ENCODE results near the gene GATA2.

DNA sequence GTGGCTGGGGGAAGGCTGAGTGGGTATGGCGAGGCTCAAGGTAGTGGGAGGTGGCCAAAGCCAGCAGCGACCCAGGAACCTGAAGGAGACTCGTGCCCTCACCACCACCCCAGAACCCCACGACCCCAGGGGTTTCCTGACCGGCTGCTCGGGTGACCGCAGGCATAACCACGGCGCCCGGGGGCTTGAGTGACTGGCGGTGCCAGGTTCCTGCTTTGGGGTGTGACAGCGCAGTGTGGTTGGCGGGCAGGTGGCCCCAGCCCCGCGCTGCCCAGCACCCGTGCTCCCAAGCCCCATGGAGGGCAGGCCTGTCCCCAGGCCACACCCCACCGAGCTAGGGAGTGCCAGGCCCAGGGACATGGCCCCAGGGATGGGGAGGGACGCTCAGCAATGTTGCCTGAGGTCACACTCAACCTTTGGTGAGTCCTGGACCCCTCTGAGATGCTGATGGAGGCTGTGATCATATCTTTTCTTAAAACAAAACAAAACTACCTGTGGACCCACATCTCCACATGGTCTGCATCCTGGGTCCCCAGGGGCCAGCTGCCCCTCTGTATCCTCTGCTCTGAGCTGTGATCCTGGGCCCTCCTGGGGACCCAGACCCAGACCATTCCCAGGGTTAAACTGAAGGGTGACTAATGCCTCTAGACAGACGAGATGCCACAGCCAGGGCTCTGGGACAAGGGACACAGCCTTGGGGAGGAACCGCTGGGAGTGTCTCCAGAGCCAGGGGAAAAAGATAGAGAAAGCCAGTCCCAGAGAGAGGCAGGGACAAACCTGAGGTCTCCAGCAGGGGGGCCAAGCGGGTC lies 39.3 kb downstream of the GATA2 start:
- TF ChIP-seq CEBPB (IDR thresholded peaks at IDR 0.05) (no peak), YY1 (IDR thresholded peaks at IDR 0.05; ENCODE audit: low read depth) (no peak)
